ENCODE measurements around the gene DYRK1A. TPM values are rescaled to one million over a fixed set of nuclear protein-coding genes. Genes with fewer than 3 reads are reported as not detected.

The DYRK1A gene
- total RNA-seq, 1 experiment from 2014 or later = 49.3 TPM

GRCh38 chr21:37385179-37385765 is 18.7 kb downstream of the DYRK1A start:
- Histone ChIP-seq H3K4me3 (replicated peaks in 1 of 2; ENCODE audit: low read depth in 1 of 2, low read length in 2 of 2) (no peak overlapping the region), H3K27me3 (ENCODE audit: insufficient read depth, low read length) (no peaks in the 10 kb centered on the region), H3K9me2 (ENCODE audit: insufficient read depth) (no peaks in the 10 kb centered on the region), H3K27ac (ENCODE audit: low read depth, low read length) (no peak overlapping the region), H3K79me2 (ENCODE audit: insufficient read depth, low read length) (peaks cover 100% of the 10 kb centered on the region), H2AFZ (ENCODE audit: low read depth, low read length, poor library complexity, severe bottlenecking) (no peak overlapping the region), H3K36me3 (ENCODE audit: control insufficient read depth in 1 of 2, insufficient read depth in 2 of 2, low read length in 2 of 2) (no peaks in the 10 kb centered on the region), H3K9me3 (ENCODE audit: control insufficient read depth in 1 of 2, insufficient read depth in 1 of 2, low read depth in 1 of 2, low read length in 2 of 2) (no peaks in the 10 kb centered on the region), H4K20me1 (ENCODE audit: insufficient read depth) (peaks cover 24% of the 10 kb centered on the region; the same call in 1 of the 2 replicates), H3K4me2 (ENCODE audit: low read length) (no peak overlapping the region), H3K4me1 (ENCODE audit: control insufficient read depth in 1 of 2, insufficient read depth in 2 of 2, low read length in 2 of 2) (no peaks in the 10 kb centered on the region), H3K9ac (ENCODE audit: low read length) (no peak overlapping the region)
- intact Hi-C loops (cut with micrococcal nuclease) = no loop called here
- no peak for DNase-seq (ENCODE audit: low read depth, low spot score)
- RAD21 ChIA-PET (ENCODE audit: low non-redundant PET in 1 of 2, low total read pairs in 2 of 2, uncharacterized antibody in 2 of 2, unreplicated experiment in 2 of 2) = no interaction called here
- no TSS peak for BruUV-seq (replicated peaks)
- no peak for ATAC-seq
- CTCF ChIA-PET = no interaction called here
- POLR2A ChIA-PET = no interaction called here
- TF ChIP-seq FOSL1 (IDR thresholded peaks at IDR 0.05; ENCODE audit: low read depth) (no peak), SP1 (IDR thresholded peaks at IDR 0.05; ENCODE audit: low read depth) (no peak), ZFX (IDR thresholded peaks at IDR 0.05) (no peak), CEBPB (IDR thresholded peaks at IDR 0.05; ENCODE audit: low read depth) (no peak), SIN3A (IDR thresholded peaks at IDR 0.05; ENCODE audit: low read depth) (no peak), MAX (IDR thresholded peaks at IDR 0.05) (no peak), YY1 (IDR thresholded peaks at IDR 0.05; ENCODE audit: extremely low read depth, insufficient replicate concordance, low read depth, low read length) (no peak), ELF1 (IDR thresholded peaks at IDR 0.05; ENCODE audit: borderline replicate concordance, low read depth) (no peak), EZH2 (IDR thresholded peaks at IDR 0.05) (no peak), EZH2phosphoT487 (IDR thresholded peaks at IDR 0.05; ENCODE audit: borderline replicate concordance) (no peak), SRF (IDR thresholded peaks at IDR 0.05; ENCODE audit: low read depth) (no peak), ATF3 (IDR thresholded peaks at IDR 0.05) (no peak), ZBTB33 (IDR thresholded peaks at IDR 0.05; ENCODE audit: extremely low read depth, insufficient replicate concordance, low read length) (no peak), POLR2A (IDR thresholded peaks at IDR 0.05; ENCODE audit: borderline replicate concordance, extremely low read depth, insufficient read depth, insufficient read length) (no peak), EGR1 (IDR thresholded peaks at IDR 0.05; ENCODE audit: low read depth) (no peak), POLR2AphosphoS5 (IDR thresholded peaks at IDR 0.05; ENCODE audit: low read depth, low read length) (no peak), CBX3 (IDR thresholded peaks at IDR 0.05; ENCODE audit: low read depth) (no peak)
